Fibroblast of peridontal ligament (primary cell): ENCODE results near the gene GPM6B.
A peak's percentile ranks its signal among the peaks of the same experiment; 100 is the strongest.

Source experiments
- DNase-seq: peaks from one replicate; pipeline ENCODE4 v3.0.0-alpha.2; 2010; ENCODE audit errors: extremely low read depth

GPM6B gene

GRCh38 chrX:13824746-13825145 is 7.9 kb upstream of the GPM6B start:
- DNase-seq, result no peak

GRCh38 chrX:13821738-13822137 is 4.8 kb upstream of the GPM6B start:
- no peak for DNase-seq

- DNase-seq, result no peak
Measured at GRCh38 chrX:13816176-13816575, 717 bp downstream of the GPM6B start.

GRCh38 chrX:13815664-13816063 is 1.2 kb downstream of the GPM6B start:
- DNase-seq, result no peak

DNA sequence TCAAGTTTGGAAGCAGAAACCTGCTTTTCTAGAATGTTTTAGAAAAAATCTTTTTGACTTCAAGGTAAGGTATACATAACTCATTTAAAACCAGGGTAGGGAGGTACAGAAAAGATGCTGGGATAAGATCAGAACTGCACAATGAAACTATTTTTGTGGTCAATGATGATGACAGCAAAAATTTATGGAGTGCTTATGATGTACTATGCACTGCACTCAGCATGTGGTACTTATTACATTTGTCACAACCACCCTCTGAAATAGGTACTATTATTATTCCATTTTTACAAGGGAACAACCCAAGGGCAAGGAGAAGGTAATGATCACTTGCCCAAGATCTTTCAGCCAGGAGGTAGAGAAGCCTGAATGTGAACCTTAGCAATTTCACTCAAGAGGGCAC is 8.0 kb downstream of the GPM6B start:
- peak; percentile 5 for DNase-seq

DNA sequence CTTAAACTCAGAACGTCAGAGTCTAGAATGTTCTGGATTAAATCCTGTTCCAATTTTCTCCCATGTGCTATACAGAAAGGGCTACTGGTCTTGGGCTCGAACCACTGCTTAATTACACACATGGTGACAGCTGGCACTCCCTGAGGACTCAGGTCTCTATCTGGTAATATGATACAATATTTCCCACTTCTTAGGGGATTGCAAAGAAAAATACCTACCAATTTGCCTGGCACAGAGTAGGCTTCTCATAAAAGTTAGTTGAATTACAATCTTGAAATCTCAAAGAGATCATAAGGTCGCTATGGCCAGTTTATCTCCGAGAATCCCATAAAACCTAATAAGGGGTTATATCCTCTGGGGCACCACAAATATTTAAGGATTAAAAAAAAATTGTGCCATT is 8.6 kb downstream of the GPM6B start:
- DNase-seq, result peak; percentile 0

DNA sequence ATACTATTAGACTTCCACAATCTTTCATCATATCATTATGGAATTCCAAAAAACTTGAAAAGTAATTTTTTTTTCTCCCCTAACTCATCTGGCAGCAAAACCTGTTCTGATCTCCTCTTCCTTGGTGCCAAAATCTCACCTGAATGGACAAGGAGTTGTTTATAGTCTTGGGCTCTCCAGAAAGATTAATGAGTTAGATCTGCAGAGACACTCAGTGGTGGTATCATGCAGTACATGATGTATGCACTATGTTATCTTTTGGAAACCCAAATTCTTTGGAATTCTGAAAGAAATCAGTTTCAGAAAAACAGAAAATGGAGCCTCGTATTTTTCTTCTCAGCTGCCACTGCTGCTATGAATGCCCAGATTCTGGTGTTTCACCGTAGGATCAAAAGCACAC is 11.7 kb downstream of the GPM6B start:
- no peak for DNase-seq

DNA sequence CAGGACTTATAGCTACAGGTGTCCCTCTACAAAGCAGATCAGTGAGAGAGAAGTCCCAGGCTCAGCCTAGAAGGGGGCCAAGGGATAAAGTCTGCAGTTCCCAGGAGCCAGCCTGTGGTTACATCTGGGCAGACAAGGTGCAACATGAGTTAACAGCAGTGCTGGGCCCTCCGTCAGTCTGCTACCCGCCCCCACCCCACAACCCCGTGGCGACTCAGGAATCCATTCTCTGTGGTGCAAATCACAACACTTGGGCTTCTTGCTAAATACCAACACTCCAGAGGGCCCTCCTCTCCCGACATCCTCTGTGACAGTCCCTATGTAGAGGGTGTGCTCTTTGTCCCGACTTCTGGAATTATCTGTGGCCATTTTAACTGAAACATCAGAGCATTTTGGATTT is 13.8 kb downstream of the GPM6B start:
- DNase-seq, result no peak

DNA sequence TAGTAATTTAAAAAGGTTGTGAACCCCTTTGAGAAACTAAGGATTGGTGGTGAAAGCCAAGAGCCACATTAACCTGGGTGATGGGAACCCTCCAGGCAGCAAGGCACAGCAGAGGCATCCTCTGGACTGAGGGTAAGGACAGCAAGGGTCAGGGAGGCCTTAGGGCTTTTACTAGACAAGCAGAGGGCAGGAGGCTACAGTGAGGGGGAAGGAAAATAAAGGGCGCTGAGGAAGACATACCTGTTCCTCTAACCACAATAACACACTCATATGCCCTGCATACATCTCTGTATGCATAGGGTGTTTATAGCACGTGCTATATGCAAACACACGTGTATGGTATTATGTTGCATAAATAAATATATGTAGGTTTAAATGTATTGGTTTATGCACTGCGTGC is 18.7 kb downstream of the GPM6B start:
- DNase-seq, result no peak

DNA sequence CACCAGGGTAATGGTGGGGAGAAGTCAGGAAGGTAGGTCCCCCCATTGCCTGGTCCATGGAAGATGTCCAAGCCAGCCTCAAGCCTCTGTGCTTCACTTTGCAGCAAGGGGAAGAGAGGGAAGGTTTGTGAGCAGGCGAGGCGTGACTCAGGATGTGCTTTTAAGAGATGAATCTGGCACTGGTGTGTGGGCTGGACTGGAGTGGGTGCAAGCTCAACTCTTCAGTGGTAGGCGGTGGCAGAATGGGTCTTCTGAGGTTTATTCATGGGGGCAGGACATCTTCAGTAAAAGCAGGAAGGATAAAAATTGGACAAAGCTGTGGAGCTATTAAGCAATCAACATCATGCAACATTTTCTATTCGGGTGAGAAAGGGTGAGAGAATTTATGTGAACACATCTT is 19.4 kb downstream of the GPM6B start:
- no peak for DNase-seq

- DNase-seq, result no peak
Measured at GRCh38 chrX:13794417-13794816, 22.5 kb downstream of the GPM6B start.

DNA sequence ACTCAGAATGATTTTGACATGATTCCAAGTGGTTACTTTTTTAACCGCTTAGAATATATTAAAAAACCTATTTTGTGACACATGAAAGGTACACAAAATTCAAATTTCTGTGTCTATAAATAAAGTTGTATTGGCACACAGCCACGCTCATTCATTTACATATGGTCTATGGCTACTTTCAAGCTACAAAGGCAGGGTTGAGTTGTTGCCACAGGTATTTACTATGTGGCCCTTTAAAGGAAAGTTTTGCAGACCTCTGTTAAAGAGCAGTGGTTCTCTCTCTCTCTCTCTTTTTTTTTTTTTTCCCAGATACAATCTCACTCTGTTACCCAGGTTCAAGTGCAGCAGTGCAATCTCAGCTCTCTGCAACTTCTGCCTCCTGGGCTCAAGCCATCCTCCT is 23.0 kb downstream of the GPM6B start:
- no peak for DNase-seq

DNA sequence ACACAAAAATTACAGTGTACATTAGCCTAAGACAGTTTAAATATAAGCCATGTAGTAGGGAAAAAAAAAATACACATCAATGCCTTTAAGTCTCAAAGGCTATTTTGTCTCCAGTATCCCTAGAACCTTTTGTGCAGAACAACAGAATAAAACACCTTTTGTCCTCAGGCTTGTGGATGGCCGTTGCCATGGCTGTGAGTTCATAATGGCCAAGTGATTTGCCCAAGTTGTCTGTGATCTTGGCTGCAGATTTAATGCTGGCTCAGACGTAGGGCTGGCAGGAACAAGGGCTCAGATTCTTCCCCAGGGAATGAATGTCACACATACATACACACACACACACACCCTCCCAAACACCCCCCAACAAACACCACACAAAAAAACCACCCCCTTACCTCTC is 25.3 kb downstream of the GPM6B start:
- no peak for DNase-seq

- DNase-seq, result no peak
Measured at GRCh38 chrX:13791145-13791544, 25.7 kb downstream of the GPM6B start.

DNA sequence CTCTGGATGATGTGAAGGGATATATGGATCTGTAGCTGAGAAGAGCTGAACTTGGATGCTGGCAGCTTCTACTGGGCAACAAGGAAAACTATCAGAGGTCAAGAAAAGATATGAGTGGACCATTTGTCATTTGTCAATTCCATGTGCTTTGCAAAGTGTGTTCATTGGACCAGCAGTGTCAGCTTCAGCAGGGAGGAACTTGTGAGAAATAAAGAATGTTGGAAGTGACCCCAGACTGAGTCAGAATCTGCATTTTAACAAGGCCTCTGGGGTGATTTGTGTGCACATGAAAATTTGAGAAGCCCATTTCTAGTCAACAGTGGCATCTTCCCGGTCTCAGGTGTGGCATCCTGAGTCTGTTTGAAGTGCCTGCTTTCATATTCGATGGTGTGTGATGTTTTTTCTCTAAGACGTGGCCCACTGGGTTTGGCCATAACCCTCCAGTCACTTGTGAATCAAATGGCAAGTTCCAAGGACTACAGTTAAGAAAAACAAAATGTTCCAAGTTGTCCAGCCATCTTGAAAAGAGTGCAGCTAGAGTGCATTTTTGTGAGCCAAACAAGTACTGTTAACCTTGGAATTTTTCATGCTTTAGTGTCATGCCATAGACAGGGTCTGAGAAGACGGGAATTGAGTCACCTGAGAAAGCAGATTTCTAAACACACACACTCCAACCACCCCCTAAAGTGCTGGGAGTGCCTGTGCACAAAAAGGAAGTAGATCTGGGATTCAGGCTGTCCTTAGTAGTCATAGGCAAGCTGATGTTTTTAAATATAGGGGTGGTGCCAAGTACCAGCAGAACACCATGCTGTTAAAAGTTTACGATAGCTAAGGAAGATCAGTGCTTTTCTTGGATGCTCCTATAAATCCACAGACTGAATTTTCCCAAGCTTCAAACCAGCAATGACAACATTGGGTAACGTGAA is 26.4 kb downstream of the GPM6B start:
- peak; percentile 9 for DNase-seq

DNA sequence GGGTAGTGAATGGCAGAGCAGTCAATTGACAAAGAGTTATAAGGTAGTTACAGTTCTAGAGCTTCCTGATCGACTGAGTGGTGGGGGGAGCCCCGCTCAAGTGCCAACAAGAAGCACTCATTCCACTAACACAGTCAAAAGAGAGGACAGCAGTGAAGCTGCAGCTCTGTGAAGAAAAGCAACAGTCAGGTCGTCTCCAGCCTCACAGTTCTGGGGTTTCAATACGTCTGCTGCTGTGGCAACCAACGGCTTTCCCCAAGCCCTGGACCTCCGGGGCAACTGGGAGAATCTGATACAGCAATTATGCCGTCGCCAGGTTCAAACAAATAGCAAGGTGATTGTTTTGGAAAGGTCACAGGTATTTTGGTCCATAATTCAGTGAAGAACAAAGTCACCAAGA is 30.8 kb downstream of the GPM6B start:
- no peak for DNase-seq

DNA sequence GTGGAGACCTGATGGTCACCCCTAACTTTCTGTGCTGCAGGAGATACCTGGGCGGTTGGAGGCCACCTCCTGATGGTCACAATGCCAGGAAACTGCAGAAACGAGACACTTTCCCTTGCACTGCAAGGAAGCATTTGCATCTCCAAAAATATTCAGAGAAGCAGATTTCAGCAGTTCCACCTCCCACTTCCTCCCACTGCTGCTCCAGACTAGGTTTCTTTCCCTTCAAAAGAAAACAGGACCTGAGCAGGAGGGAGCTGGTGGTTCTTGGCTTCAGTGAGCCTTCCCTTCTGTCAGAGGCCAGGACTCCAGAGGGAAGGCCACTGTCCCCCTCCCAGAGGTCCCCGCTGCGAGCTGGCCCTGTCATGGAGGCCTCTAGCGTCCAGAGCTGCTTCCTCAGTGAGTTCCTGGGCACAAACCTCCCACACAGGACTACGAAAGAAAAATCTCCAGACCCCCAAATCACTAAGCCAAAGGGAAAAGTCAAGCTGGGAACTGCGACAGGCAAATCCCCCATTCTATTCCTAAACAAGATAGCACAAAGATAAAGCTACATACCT is 35.9 kb downstream of the GPM6B start:
- DNase-seq, result no peak

GRCh38 chrX:13778916-13779315 is 38.0 kb downstream of the GPM6B start:
- peak; percentile 38 for DNase-seq

- DNase-seq, result no peak
Measured at GRCh38 chrX:13776387-13776786, 40.5 kb downstream of the GPM6B start.

DNA sequence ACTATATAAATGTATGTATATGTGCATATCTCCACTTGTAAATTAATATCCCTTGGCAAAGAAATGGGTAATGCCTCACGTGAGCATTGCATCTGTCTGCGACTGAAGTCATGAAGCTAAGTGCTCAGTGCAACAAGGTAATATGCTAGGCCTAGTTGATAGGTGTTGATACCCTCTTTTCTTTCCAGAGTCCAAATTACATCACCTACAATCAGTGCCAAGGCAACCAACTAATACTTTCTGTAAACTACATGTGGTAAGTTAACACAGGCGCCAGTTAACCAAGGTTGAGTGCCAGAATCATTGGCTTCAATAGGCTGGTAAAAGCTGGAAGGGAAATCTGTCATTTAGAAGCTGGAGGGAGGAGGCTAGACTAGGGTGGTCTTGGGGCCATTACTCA is 41.1 kb downstream of the GPM6B start:
- DNase-seq, result no peak

DNA sequence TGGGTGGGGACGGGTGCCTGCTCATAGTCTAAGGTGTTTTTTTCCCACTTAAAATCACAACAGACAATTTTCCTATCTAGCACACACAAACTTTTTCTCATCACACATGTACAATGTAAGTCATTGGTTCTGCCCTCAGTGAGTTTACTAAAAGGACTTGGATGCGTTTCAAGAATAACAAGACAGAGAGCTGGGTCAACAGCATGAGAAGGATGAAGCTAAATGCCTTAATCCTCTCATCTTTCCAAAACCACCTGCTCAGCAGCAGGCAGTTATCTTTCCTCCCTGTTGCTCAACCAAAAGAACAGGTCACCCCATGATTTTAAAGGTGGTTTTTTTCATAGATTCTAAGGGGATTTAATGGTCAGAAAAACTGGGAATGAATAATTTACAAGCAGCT is 42.2 kb downstream of the GPM6B start:
- DNase-seq, result no peak

GRCh38 chrX:13770013-13770535 is 46.8 kb downstream of the GPM6B start:
- DNase-seq, result no peak

DNA sequence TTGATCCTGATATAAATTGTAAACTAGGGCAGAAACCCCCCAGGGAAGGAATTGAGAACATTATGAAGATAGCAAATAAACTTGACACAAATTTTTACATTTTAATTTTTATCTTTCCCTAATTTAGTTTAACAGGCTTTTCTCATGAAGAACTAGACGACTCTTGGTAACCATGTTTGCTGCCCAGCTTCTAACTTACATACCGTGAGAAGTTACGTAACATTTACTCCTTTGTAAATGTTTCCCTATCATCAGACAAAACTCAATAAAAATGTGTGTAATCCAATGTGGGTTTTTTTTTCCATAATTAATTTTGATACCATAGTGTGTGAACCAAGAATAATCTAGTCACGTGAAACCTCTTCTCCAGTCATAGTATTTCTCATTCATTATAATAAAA is 48.0 kb downstream of the GPM6B start:
- no peak for DNase-seq
